Measurements from ENCODE around the gene IGSF22.
"Not testable (repeated sequence)": the region's sequence is repeated elsewhere in the genome, so short reads cannot be mapped to it uniquely, and the experiment has no call there.

Gene IGSF22

GRCh38 chr11:18709414-18709813, 16.6 kb downstream of the IGSF22 start:
- DNase-seq: no peak

GRCh38 chr11:18707811-18708340, 18.1 kb downstream of the IGSF22 start:
- DNase-seq: no peak

GRCh38 chr11:18706330-18707243, 19.4 kb downstream of the IGSF22 start:
- peak; percentile 69 for DNase-seq

GRCh38 chr11:18705651-18706281, 20.2 kb downstream of the IGSF22 start:
- DNase-seq: peak; percentile 80

GRCh38 chr11:18704698-18705097, 21.3 kb downstream of the IGSF22 start:
- DNase-seq: no peak

GRCh38 chr11:18704045-18704645, 21.8 kb downstream of the IGSF22 start:
- DNase-seq: no peak

GRCh38 chr11:18703001-18703763, 22.8 kb downstream of the IGSF22 start:
- no peak for DNase-seq

- DNase-seq: no peak
Observed at GRCh38 chr11:18701614-18702216, 24.3 kb downstream of the IGSF22 start.

GRCh38 chr11:18700872-18701271, 25.1 kb downstream of the IGSF22 start:
- DNase-seq: no peak

- DNase-seq: no peak
Observed at GRCh38 chr11:18700375-18700774, 25.6 kb downstream of the IGSF22 start.

GRCh38 chr11:18699848-18700261, 26.1 kb downstream of the IGSF22 start:
- DNase-seq: peak; percentile 17

GRCh38 chr11:18699269-18699596, 26.8 kb downstream of the IGSF22 start:
- peak; percentile 53 for DNase-seq

- DNase-seq: peak; percentile 97
Observed at GRCh38 chr11:18698341-18699268, 27.4 kb downstream of the IGSF22 start, which contains the start of gene TMEM86A. Gene TMEM86A, plus strand, starts transcription at chr11:18698779. Its CDS starts 108 bp downstream, at chr11:18698887.

GRCh38 chr11:18697576-18697975, 28.4 kb downstream of the IGSF22 start:
- DNase-seq: no peak

GRCh38 chr11:18696638-18697225, 29.3 kb downstream of the IGSF22 start:
- no peak for DNase-seq

GRCh38 chr11:18692941-18693760, 32.8 kb downstream of the IGSF22 start:
- DNase-seq: no peak

- not testable (repeated sequence) for DNase-seq
Observed at GRCh38 chr11:18691467-18692140, 34.4 kb downstream of the IGSF22 start.

- DNase-seq: no peak
Observed at GRCh38 chr11:18684267-18684666, 41.7 kb downstream of the IGSF22 start.

GRCh38 chr11:18682466-18682865, 43.5 kb downstream of the IGSF22 start:
- no peak for DNase-seq
